Neural progenitor cell (in vitro differentiated cells): ENCODE data around the gene ADGRG4. TPM values are rescaled to one million over a fixed set of nuclear protein-coding genes. Genes with fewer than 3 reads are reported as not detected.

Source experiments
- DNase-seq: peaks from one replicate; pipeline ENCODE4 v3.0.0-alpha.2; 2016; ENCODE audit warnings: low spot score
- H2AFZ ChIP-seq: fragments of 200-600 bp; sonication (generic); replicated peaks from 2 replicates; pipeline ENCODE4 v1.6.1; 2016; ENCODE audit warnings: antibody characterized with exemption
- H3F3A ChIP-seq: fragments of 200-600 bp; sonication (generic); 2 replicates; pipeline ENCODE4 v1.6.1; 2016; ENCODE audit warnings: antibody characterized with exemption, low read depth
- H3K27ac ChIP-seq: fragments of 200-600 bp; sonication (generic); 2 replicates; pipeline ENCODE4 v1.5.1; 2016; ENCODE audit warnings: mild to moderate bottlenecking
- H3K27me3 ChIP-seq: fragments of 200-600 bp; sonication (generic); 2 replicates; pipeline ENCODE4 v1.6.1; 2016; ENCODE audit warnings: mild to moderate bottlenecking, moderate library complexity
- H3K36me3 ChIP-seq: fragments of 200-600 bp; sonication (generic); 2 replicates; pipeline ENCODE4 v1.5.1; 2016
- H3K4me1 ChIP-seq: fragments of 200-600 bp; sonication (generic); 2 replicates; pipeline ENCODE4 v1.6.1; 2016; ENCODE audit warnings: mixed run types
- H3K4me2 ChIP-seq: fragments of 200-600 bp; sonication (generic); 2 replicates; pipeline ENCODE4 v1.6.1; 2016
- H3K4me3 ChIP-seq: fragments of 200-600 bp; sonication (generic); 2 replicates; pipeline ENCODE4 v1.5.1; 2016
- H3K79me2 ChIP-seq: fragments of 200-600 bp; sonication (generic); 2 replicates; pipeline ENCODE4 v1.6.1; 2016; ENCODE audit warnings: low read depth
- H3K9ac ChIP-seq: fragments of 200-600 bp; sonication (generic); 2 replicates; pipeline ENCODE4 v1.6.1; 2016
- H3K9me3 ChIP-seq: fragments of 200-600 bp; sonication (generic); 2 replicates; pipeline ENCODE4 v1.5.1; 2016; ENCODE audit warnings: low read depth
- H4K20me1 ChIP-seq: fragments of 200-600 bp; sonication (generic); 2 replicates; pipeline ENCODE4 v1.6.1; 2016; ENCODE audit warnings: low read depth
- H3K27ac Mint-ChIP-seq: 3 replicates; pipeline ENCODE4 v1.8.0; 2021; ENCODE audit warnings: mixed read lengths
- H3K27me3 Mint-ChIP-seq: 2 replicates; pipeline ENCODE4 v1.8.0; 2022; ENCODE audit warnings: low read depth, mild to moderate bottlenecking, inconsistent platforms, moderate library complexity, mixed read lengths; ENCODE audit not compliant: insufficient read depth
- H3K36me3 Mint-ChIP-seq: 3 replicates; pipeline ENCODE4 v1.8.0; 2021; ENCODE audit warnings: mixed read lengths
- H3K4me1 Mint-ChIP-seq: 3 replicates; pipeline ENCODE4 v1.8.0; 2021; ENCODE audit warnings: mixed read lengths
- H3K4me3 Mint-ChIP-seq: 3 replicates; pipeline ENCODE4 v1.8.0; 2021; ENCODE audit warnings: mild to moderate bottlenecking, moderate library complexity, mixed read lengths
- H3K9me3 Mint-ChIP-seq: 3 replicates; pipeline ENCODE4 v1.8.0; 2020; ENCODE audit warnings: mixed read lengths
- EZH2 ChIP-seq: fragments of 200-600 bp; sonication (generic); IDR thresholded peaks from 2 replicates; pipeline ENCODE4 v1.6.1; 2017; ENCODE audit warnings: antibody characterized with exemption, mild to moderate bottlenecking, moderate library complexity
- EZH2phosphoT487 ChIP-seq: fragments of 200-600 bp; sonication (generic); IDR thresholded peaks from 2 replicates; pipeline ENCODE4 v1.6.1; 2017; ENCODE audit warnings: antibody characterized with exemption
- total RNA-seq: library from RNA; depleted of rRNA; stranded (reverse); fragments of >200 nt; gene quantifications from 2 replicates; pipeline ENCODE4 v1.2.3, GENCODE V29; 2015; ENCODE audit warnings: low replicate concordance
- TF ChIP-seq, protein P1 (sequence below): fragments of 200-600 bp; sonication (generic); IDR thresholded peaks from 2 replicates; pipeline ENCODE4 v1.5.1; 2017; ENCODE audit warnings: antibody characterized with exemption, mild to moderate bottlenecking

The ADGRG4 gene
- total RNA-seq, 1 donor from 2014 or later, result not detected

DNA sequence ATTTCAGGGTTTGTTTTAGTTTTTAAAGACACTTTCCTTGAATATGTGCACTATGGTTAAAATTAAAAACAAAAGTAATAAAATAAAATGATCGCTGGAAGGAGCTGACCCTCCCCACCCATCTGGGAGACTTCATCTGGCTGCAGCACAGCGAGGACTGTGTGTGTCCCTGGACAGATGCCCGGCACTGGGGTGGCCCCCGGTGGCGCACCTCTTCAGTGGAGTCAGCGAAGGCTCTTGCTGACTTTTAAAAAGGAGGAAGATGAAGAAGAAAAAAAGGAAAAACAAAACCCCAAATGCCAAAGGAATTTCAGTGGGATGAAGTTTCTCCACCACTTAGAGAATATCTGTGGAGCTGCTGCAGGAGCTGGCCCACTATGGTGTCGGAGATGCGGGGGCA, 5.4 kb upstream of the ADGRG4 start:
- Mint-ChIP-seq H3K4me1 (no peaks in the 10 kb centered on the region), H3K4me3 (no peak overlapping the region), H3K27ac (no peak overlapping the region), H3K27me3 (no peaks in the 10 kb centered on the region), H3K36me3 (no peaks in the 10 kb centered on the region), H3K9me3 (peaks cover 23% of the 10 kb centered on the region)
- no peaks in the 10 kb centered on the region for H3K36me3 ChIP-seq
- H3K4me2 ChIP-seq, result no peak overlapping the region
- TF ChIP-seq, protein P1, sequence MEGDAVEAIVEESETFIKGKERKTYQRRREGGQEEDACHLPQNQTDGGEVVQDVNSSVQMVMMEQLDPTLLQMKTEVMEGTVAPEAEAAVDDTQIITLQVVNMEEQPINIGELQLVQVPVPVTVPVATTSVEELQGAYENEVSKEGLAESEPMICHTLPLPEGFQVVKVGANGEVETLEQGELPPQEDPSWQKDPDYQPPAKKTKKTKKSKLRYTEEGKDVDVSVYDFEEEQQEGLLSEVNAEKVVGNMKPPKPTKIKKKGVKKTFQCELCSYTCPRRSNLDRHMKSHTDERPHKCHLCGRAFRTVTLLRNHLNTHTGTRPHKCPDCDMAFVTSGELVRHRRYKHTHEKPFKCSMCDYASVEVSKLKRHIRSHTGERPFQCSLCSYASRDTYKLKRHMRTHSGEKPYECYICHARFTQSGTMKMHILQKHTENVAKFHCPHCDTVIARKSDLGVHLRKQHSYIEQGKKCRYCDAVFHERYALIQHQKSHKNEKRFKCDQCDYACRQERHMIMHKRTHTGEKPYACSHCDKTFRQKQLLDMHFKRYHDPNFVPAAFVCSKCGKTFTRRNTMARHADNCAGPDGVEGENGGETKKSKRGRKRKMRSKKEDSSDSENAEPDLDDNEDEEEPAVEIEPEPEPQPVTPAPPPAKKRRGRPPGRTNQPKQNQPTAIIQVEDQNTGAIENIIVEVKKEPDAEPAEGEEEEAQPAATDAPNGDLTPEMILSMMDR, result no peak
- H2AFZ ChIP-seq, result no peak overlapping the region
- H3K9me3 ChIP-seq, result no peaks in the 10 kb centered on the region
- no peak overlapping the region for H3K9ac ChIP-seq
- no peaks in the 10 kb centered on the region for H3F3A ChIP-seq
- no peaks in the 10 kb centered on the region for H3K4me1 ChIP-seq
- no peak for DNase-seq
- H3K4me3 ChIP-seq, result no peak overlapping the region
- no peaks in the 10 kb centered on the region for H3K79me2 ChIP-seq
- no peak overlapping the region for H3K27ac ChIP-seq
- no peaks in the 10 kb centered on the region for H4K20me1 ChIP-seq
- H3K27me3 ChIP-seq, result no peaks in the 10 kb centered on the region

DNA sequence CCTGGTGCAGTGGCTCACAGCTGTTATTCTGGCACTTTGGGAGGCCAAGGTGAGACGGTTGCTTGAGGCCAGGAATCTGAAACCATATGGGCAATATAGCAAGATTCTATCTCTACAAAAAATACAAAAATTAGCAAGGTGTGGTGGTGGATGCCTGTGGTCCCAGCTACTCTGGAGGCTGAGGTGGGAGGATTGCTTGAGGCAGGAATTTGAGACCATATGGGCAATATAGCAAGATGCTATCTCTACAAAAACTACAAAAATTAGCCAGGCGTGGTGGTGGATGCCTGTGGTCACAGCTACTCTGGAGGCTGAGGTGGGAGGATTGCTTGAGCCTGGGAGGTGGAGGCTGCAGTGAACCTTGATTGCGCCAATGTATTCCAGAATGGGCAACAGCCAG, 2.3 kb downstream of the ADGRG4 start:
- Histone ChIP-seq H3K9me3 (no peaks in the 10 kb centered on the region), H3K4me1 (no peaks in the 10 kb centered on the region), H3K4me3 (no peak overlapping the region), H3K4me2 (no peak overlapping the region), H3K79me2 (no peaks in the 10 kb centered on the region), H3K9ac (no peak overlapping the region), H3K27me3 (no peaks in the 10 kb centered on the region), H3F3A (no peaks in the 10 kb centered on the region), H3K36me3 (no peaks in the 10 kb centered on the region), H4K20me1 (no peaks in the 10 kb centered on the region), H3K27ac (no peak overlapping the region), H2AFZ (no peak overlapping the region)
- no peaks in the 10 kb centered on the region for H3K36me3 Mint-ChIP-seq
- no peak overlapping the region for H3K4me3 Mint-ChIP-seq
- H3K4me1 Mint-ChIP-seq, result no peaks in the 10 kb centered on the region
- peaks cover 18% of the 10 kb centered on the region for H3K9me3 Mint-ChIP-seq
- TF ChIP-seq, protein P1, result no peak
- TF ChIP-seq EZH2 (no peak), EZH2phosphoT487 (no peak)
- no peak for DNase-seq
- H3K27ac Mint-ChIP-seq, result no peak overlapping the region
- H3K27me3 Mint-ChIP-seq, result no peaks in the 10 kb centered on the region

DNA sequence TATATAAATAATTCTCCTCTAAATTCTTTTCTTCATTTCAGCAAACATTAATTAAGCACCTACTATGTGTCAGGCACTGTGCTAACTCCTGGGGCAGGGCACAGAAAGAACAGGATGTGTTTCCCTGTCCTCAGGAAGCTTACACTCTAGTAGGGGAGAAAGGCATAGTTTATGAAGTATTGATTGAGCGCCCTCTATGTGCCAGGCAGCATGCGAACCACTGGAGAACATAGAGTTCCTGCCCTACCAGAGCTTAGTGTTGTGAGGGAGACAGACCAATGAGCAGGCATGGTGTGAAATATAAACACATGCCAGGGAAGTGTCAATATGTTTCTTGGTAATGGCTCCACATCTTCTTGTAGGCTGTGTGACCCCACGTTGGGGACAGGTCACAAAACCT, 3.7 kb downstream of the ADGRG4 start:
- H3K9me3 ChIP-seq, result no peaks in the 10 kb centered on the region

More for the DNA sequence above, 3.7 kb downstream of the ADGRG4 start:
- no peaks in the 10 kb centered on the region for H3K27me3 Mint-ChIP-seq
- no peaks in the 10 kb centered on the region for H3K36me3 ChIP-seq
- H3K4me3 Mint-ChIP-seq, result no peak overlapping the region
- no peak overlapping the region for H3K9ac ChIP-seq
- TF ChIP-seq EZH2phosphoT487 (no peak), EZH2 (no peak)
- TF ChIP-seq, protein P1, result no peak
- H3K4me3 ChIP-seq, result no peak overlapping the region
- H3K79me2 ChIP-seq, result no peaks in the 10 kb centered on the region
- no peak for DNase-seq
- no peaks in the 10 kb centered on the region for H3K36me3 Mint-ChIP-seq
- no peaks in the 10 kb centered on the region for H3F3A ChIP-seq
- H2AFZ ChIP-seq, result no peak overlapping the region
- H3K27ac Mint-ChIP-seq, result no peak overlapping the region
- H3K4me1 ChIP-seq, result no peaks in the 10 kb centered on the region
- no peaks in the 10 kb centered on the region for H3K27me3 ChIP-seq
- no peak overlapping the region for H3K27ac ChIP-seq
- no peaks in the 10 kb centered on the region for H3K4me1 Mint-ChIP-seq
- peaks cover 15% of the 10 kb centered on the region for H3K9me3 Mint-ChIP-seq
- H3K4me2 ChIP-seq, result no peak overlapping the region
- no peaks in the 10 kb centered on the region for H4K20me1 ChIP-seq
